K562 treated with DMSO at 1 percent for 12 hours (cell line): ENCODE results near the gene TMEM191B. TPM values are rescaled to one million over a fixed set of nuclear protein-coding genes. Genes with fewer than 3 reads are reported as not detected.

Experiments
- total RNA-seq: library from RNA; unstranded; fragments of 300-600 nt; gene quantifications from 2 replicates; pipeline ENCODE4 v1.2.3, GENCODE V29; 2022; ENCODE audit not compliant: insufficient read depth

Gene TMEM191B
- 9.6 and 16.9 TPM in 2 replicates for total RNA-seq

GRCh38 chr22:18527752-18528596 lies at the start of gene TMEM191B:
TMEM191B (plus strand) TSS chr22:18527802; CDS start chr22:18527981, 179 bp downstream.

GRCh38 chr22:18518061-18518460 lies 9.5 kb upstream of the TMEM191B start, which contains the start of gene GGTLC3:
GGTLC3 (minus strand) TSS chr22:18518161; CDS start chr22:18517897, 264 bp downstream.

Other genes with a start within 250 kb of the TMEM191B start
- gene GGTLC3, start 9.6 kb upstream of the TMEM191B start, total RNA-seq = not detected in 2 replicates
- gene RIMBP3, start 84.1 kb downstream of the TMEM191B start, total RNA-seq = 1.9 and 2.5 TPM in 2 replicates